Fibroblast of upper back skin (primary cell): ENCODE data around the gene OCA2.

Source experiments
- DNase-seq: peaks from one replicate; pipeline ENCODE4 v3.0.0-alpha.2; 2013

OCA2 gene

DNA sequence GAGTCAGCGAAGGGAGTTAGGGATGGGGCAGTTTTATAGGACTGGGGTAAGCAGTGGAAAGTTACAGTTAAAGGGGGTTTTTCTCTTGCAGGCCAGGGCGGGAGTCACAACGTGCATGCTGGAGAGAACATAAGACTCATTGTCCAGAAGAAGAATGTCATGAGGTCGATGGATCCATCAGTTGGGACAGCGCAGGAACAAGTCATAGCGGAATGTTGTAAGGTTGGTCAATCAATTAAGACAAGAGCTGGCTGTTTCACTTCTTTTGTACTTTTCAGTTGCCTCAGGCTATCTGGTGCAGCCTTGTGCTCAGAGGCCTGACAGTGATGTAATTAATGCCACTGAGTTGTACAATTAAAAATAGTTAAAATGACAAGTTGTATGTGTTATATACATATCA, 165.6 kb downstream of the OCA2 start:
- DNase-seq = no peak

- no peak for DNase-seq
Measured at GRCh38 chr15:27932600-27932999, 166.5 kb downstream of the OCA2 start.

GRCh38 chr15:27928386-27928785, 170.7 kb downstream of the OCA2 start:
- peak; percentile 61 for DNase-seq

- DNase-seq = no peak
Measured at GRCh38 chr15:27912283-27912682, 186.8 kb downstream of the OCA2 start.

GRCh38 chr15:27906802-27907201, 192.3 kb downstream of the OCA2 start:
- DNase-seq = no peak

DNA sequence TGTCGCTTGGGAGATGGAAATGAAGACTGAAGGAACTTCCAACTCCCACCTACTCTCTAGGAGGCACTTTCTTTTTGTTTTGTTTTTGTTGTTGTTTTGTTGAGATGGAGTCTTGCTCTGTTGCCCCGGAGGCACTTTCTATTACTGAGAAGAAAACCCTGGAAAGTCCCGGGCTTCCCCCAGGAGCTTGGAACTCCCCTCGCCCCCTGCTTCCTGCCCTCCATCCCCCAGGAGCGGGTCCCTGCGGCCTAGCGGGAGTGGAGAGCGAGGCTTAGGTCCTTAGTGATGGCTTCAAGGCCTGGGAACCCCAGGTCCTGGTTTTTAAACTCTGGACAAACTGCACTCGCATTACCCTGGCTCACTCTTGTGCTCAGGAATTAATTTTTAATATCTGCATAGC, 195.7 kb downstream of the OCA2 start:
- DNase-seq = no peak

DNA sequence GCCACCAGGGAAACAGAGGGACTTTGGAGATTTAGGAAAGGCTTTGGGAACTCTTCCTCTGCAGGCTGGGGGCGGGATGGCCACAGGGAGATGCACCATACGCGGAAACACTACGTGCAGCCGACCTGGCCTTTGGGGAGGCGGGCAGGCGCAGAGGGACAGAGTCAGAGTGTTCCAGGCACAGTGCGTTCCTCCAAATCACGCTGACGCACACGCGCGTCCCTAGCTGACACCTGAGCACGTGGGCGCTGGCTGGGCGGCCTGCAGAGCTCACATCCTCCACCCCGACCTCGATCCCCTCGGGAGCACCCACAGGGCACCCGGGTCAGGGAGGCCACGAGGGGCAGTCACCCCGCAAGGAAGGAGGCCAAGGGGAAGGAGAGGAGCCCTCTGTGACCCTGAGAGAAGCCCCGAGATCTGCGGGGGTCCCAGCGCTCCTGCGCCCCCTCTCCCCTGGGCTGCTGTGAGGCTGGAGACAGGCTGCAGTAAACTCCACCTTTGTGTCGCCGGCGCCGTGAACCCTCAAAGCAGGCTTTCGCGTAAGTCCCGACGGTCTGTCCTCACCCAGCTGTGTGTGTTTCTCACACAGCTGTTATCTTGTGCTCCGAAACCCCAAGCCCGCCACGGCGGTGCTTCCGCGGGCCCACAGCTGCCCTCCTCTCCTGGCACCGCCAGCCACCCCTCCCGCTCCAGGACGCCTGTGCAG, 196.3 kb downstream of the OCA2 start:
- no peak for DNase-seq

DNA sequence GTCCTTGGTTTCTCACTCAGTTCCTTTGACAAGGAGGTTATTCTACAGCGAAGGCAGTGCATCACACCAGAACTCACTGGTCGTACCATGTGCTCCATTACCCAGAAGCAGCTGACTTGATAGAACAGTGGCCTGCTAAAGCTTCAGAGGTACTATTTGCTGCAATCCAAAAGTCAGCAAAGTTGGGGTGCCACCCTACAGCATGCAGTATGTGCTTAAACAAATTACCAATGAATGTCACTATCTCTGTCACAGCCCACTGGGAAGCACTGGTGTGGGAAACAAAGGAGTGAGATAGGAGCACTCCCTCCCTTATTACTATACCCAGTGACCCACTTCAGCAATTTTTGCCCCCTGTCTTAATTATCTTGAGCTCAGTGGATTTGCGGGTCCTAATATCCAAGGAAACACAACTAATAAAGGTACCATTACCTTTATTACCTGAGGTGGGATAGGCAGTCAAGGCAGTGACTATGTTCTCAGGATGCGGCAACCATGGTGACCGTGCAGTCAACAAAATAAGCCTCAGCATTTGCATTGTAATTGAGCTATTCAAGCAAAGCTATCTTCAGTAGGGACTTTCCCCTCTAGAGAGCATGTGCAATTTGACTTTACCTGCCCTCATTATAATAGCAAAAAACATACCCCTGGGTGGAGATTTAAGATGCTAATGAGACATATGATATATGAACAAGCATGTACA, 199.4 kb downstream of the OCA2 start:
- no peak for DNase-seq

GRCh38 chr15:27897481-27897880, 201.6 kb downstream of the OCA2 start:
- no peak for DNase-seq

- no peak for DNase-seq
Measured at GRCh38 chr15:27894645-27895044, 204.5 kb downstream of the OCA2 start.

- no peak for DNase-seq
Measured at GRCh38 chr15:27889258-27889657, 209.9 kb downstream of the OCA2 start.

DNA sequence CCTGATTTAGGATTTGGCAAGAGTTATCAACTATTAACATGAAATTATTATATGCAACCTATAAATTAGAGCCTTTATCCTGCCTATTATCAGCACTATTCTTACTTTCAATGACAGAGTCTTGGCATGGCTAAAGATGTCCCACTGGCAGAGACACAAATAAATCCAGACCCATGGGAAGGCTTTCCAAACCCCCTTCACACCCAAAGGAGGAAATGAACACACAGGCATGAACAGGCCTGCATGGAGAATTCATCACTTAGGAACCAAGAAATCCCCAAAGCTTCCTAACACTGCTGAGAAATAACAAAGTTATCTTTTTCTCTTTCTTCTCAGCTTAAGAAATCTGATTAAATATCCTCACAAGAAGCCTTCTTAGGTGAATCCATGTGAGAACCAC, 213.9 kb downstream of the OCA2 start:
- no peak for DNase-seq

DNA sequence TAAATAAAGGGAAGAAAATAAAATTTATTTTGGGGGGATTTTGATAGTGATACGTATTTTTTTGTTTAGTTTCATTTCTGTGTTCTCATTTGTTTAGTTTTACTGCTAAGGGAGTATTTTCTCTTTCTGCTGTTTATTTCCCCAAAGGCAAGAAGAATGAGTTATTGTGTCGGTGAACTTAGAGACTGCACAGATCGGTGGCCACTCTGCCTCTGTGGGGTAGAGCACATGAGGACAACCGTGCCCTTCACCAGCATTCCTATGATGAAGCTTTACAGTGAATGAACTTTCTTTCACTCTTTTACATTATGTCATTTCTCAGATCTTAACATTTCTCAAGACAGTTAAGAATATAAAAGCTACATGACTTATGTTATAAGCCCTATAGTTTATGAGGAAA, 214.4 kb downstream of the OCA2 start:
- no peak for DNase-seq

- no peak for DNase-seq
Measured at GRCh38 chr15:27878841-27879240, 220.3 kb downstream of the OCA2 start.

DNA sequence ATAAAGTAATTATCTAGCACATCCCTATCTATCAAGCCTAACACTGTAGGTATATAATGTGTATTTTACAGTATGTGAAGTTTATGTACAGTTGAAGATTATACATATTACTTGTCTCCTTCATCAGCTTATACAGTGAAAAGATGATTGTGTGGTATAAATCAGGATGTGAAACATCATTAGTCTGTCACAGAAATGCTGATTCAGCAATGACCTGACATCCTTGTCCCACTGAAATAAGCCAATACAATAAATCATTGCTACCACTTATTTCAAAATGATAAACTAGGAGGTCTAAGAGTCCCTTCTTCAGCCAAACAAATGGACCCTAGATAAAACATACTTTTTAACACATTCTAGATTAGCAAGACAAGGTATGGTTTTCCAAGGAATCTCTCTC, 225.3 kb downstream of the OCA2 start:
- DNase-seq = no peak

GRCh38 chr15:27873039-27873438, 226.1 kb downstream of the OCA2 start:
- no peak for DNase-seq

DNA sequence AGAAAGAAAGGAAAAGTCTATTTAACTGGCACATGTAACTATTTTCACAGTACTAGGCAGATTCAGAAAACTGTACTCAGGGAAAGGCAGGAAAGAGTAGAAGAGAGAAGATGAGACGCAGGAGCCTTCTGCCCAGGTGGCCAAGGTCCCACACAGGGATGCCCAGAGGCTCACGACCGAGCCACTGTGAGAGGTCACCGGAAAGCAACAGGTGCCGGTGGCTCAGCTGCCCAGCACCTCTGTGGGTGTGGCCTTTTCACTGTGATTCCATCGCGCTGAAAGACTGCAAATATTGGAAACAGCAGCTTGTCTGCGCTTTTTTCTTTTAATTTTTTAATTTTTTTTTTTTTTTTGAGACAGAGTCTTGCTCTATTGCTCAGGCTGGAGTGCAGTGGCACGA, 226.8 kb downstream of the OCA2 start:
- DNase-seq = no peak

DNA sequence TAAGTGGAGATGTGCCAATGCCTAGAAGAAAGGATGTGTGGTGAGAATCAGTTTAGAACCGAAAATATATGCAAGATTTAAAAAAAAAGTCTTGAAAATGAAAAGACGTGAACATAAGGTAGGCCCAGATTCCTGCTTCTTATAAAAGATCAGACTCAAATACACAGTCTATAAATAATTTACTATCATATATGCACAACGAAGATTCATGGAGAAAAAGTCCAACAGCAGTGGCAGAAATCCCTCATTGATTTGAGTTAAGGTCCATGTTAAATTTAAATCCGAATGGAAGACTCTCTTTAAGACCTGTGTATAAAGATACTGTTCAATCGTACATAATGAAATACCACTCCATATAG, 227.2 kb downstream of the OCA2 start:
- DNase-seq = no peak

GRCh38 chr15:27871078-27871901, 227.8 kb downstream of the OCA2 start:
- DNase-seq = no peak

- no peak for DNase-seq
Measured at GRCh38 chr15:27870320-27870719, 228.8 kb downstream of the OCA2 start.

- DNase-seq = no peak
Measured at GRCh38 chr15:27869697-27870281, 229.3 kb downstream of the OCA2 start.

- no peak for DNase-seq
Measured at GRCh38 chr15:27868828-27869404, 230.2 kb downstream of the OCA2 start.

- no peak for DNase-seq
Measured at GRCh38 chr15:27867861-27868260, 231.3 kb downstream of the OCA2 start.
